H9 (cell line): ENCODE data around the gene COX6B1. TPM values are rescaled to one million over a fixed set of nuclear protein-coding genes. Genes with fewer than 3 reads are reported as not detected.

Source experiments
- DNase-seq: peaks from one replicate; pipeline ENCODE4 v3.0.0-alpha.2; 2017
- H2AFZ ChIP-seq: one replicate; pipeline ENCODE4 v1.6.1; 2013; ENCODE audit warnings: mild to moderate bottlenecking, low read length, control low read depth, moderate library complexity
- H2AK5ac ChIP-seq: 2 replicates; pipeline ENCODE4 v1.6.1; 2013; ENCODE audit warnings: low read length, control low read depth, mixed read lengths; ENCODE audit not compliant: insufficient read length
- H2BK120ac ChIP-seq: one replicate; pipeline ENCODE4 v1.6.1; 2013; ENCODE audit warnings: low read depth, mild to moderate bottlenecking, low read length, control low read depth, inconsistent platforms; ENCODE audit not compliant: poor library complexity, severe bottlenecking
- H2BK12ac ChIP-seq: 2 replicates; pipeline ENCODE4 v1.6.1; 2013; ENCODE audit warnings: low read length, control low read depth, mixed read lengths, low read depth; ENCODE audit not compliant: insufficient read length
- H2BK15ac ChIP-seq: 2 replicates; pipeline ENCODE4 v1.6.1; 2013; ENCODE audit warnings: low read depth, low read length, control low read depth
- H2BK20ac ChIP-seq: one replicate; pipeline ENCODE4 v1.6.1; 2013; ENCODE audit warnings: low read depth, mild to moderate bottlenecking, low read length, control low read depth, inconsistent platforms; ENCODE audit not compliant: poor library complexity, severe bottlenecking
- H2BK5ac ChIP-seq: 2 replicates; pipeline ENCODE4 v1.6.1; 2013; ENCODE audit warnings: low read length, control low read depth, mixed read lengths; ENCODE audit not compliant: insufficient read length
- H3K14ac ChIP-seq: 2 replicates; pipeline ENCODE4 v1.6.1; 2013; ENCODE audit warnings: low read length, control low read depth; ENCODE audit not compliant: insufficient read depth
- H3K18ac ChIP-seq: 2 replicates; pipeline ENCODE4 v1.6.1; 2013; ENCODE audit warnings: low read depth, mild to moderate bottlenecking, mixed read lengths, low read length, control low read depth; ENCODE audit not compliant: insufficient read length
- H3K23ac ChIP-seq: 2 replicates; pipeline ENCODE4 v1.6.1; 2013; ENCODE audit warnings: low read length, control low read depth, mixed read lengths, low read depth; ENCODE audit not compliant: insufficient read length
- H3K23me2 ChIP-seq: 2 replicates; pipeline ENCODE4 v1.6.1; 2013; ENCODE audit warnings: low read depth, mild to moderate bottlenecking, mixed read lengths, low read length, control low read depth; ENCODE audit not compliant: insufficient read length, poor library complexity, severe bottlenecking
- H3K27ac ChIP-seq: 2 replicates; pipeline ENCODE4 v1.5.1; 2013; ENCODE audit warnings: low read length, control low read depth, mixed read lengths, low read depth; ENCODE audit not compliant: insufficient read length
- H3K27me3 ChIP-seq: 2 replicates; pipeline ENCODE4 v1.6.1; 2013; ENCODE audit warnings: low read length, control low read depth, inconsistent platforms; ENCODE audit not compliant: insufficient read depth
- H3K4ac ChIP-seq: 2 replicates; pipeline ENCODE4 v1.6.1; 2013; ENCODE audit warnings: low read depth, mild to moderate bottlenecking, control low read depth, inconsistent platforms, low read length, moderate library complexity
- H3K4me1 ChIP-seq: 2 replicates; pipeline ENCODE4 v1.6.1; 2013; ENCODE audit warnings: low read length, control low read depth, inconsistent platforms; ENCODE audit not compliant: insufficient read depth
- H3K4me2 ChIP-seq: 2 replicates; pipeline ENCODE4 v1.6.1; 2013; ENCODE audit warnings: low read length, control low read depth, mixed read lengths; ENCODE audit not compliant: insufficient read length, insufficient read depth
- H3K56ac ChIP-seq: 2 replicates; pipeline ENCODE4 v1.6.1; 2013; ENCODE audit warnings: low read depth, mild to moderate bottlenecking, mixed read lengths, low read length, control low read depth; ENCODE audit not compliant: insufficient read length
- H3K79me1 ChIP-seq: 2 replicates; pipeline ENCODE4 v1.6.1; 2013; ENCODE audit warnings: low read depth, mild to moderate bottlenecking, moderate library complexity, low read length, control low read depth, inconsistent platforms; ENCODE audit not compliant: insufficient read depth, poor library complexity, severe bottlenecking
- H3K79me2 ChIP-seq: 2 replicates; pipeline ENCODE4 v1.6.1; 2013; ENCODE audit warnings: low read length, control low read depth, inconsistent platforms; ENCODE audit not compliant: insufficient read depth
- H3K9ac ChIP-seq: 2 replicates; pipeline ENCODE4 v1.6.1; 2013; ENCODE audit warnings: low read length, control low read depth, mixed read lengths; ENCODE audit not compliant: insufficient read length; ENCODE audit errors: extremely low read depth
- H3K9me3 ChIP-seq: one replicate; pipeline ENCODE4 v1.6.1; 2013; ENCODE audit warnings: low read depth, low read length, inconsistent platforms; ENCODE audit not compliant: control insufficient read depth
- H3T11ph ChIP-seq: one replicate; pipeline ENCODE4 v1.6.1; 2013; ENCODE audit warnings: mild to moderate bottlenecking, low read length, control low read depth, inconsistent platforms
- H4K20me1 ChIP-seq: one replicate; pipeline ENCODE4 v1.6.1; 2013; ENCODE audit not compliant: control insufficient read depth, insufficient read length, insufficient read depth
- H4K5ac ChIP-seq: 2 replicates; pipeline ENCODE4 v1.6.1; 2013; ENCODE audit warnings: low read depth, mild to moderate bottlenecking, mixed read lengths, low read length, control low read depth; ENCODE audit not compliant: insufficient read length
- H4K8ac ChIP-seq: replicated peaks from 2 replicates; pipeline ENCODE4 v1.6.1; 2013; ENCODE audit warnings: low read length, control low read depth, mixed read lengths, low read depth; ENCODE audit not compliant: insufficient read length
- H4K91ac ChIP-seq: 2 replicates; pipeline ENCODE4 v1.6.1; 2013; ENCODE audit warnings: low read depth, mild to moderate bottlenecking, moderate library complexity, mixed read lengths, low read length, control low read depth; ENCODE audit not compliant: insufficient read length
- H3K27ac Mint-ChIP-seq, 3 experiments: 2 replicates in 2 of 3; 3 replicates in 1 of 3; pipeline ENCODE4 v1.8.0; 2020 to 2021; ENCODE audit warnings: mixed read lengths in 3 of 3, mild to moderate bottlenecking in 1 of 3, moderate library complexity in 1 of 3
- H3K27me3 Mint-ChIP-seq: 2 replicates; pipeline ENCODE4 v1.8.0; 2021; ENCODE audit warnings: low read depth, mild to moderate bottlenecking, moderate library complexity, mixed read lengths
- H3K36me3 Mint-ChIP-seq, 3 experiments: 2 replicates in 2 of 3; 3 replicates in 1 of 3; pipeline ENCODE4 v1.8.0; 2020 to 2021; ENCODE audit warnings: low read depth in 3 of 3, mixed read lengths in 3 of 3; ENCODE audit not compliant: insufficient read depth in 1 of 3
- H3K4me1 Mint-ChIP-seq, 2 experiments: 2 replicates each; pipeline ENCODE4 v1.8.0; 2020; ENCODE audit warnings: mixed read lengths in 2 of 2
- H3K4me3 Mint-ChIP-seq, 2 experiments: 2 replicates in 1 of 2; 3 replicates in 1 of 2; pipeline ENCODE4 v1.8.0; 2020 to 2021; ENCODE audit warnings: mild to moderate bottlenecking in 2 of 2, mixed read lengths in 2 of 2, moderate library complexity in 1 of 2
- H3K9me3 Mint-ChIP-seq, 2 experiments: 2 replicates in 1 of 2; 3 replicates in 1 of 2; pipeline ENCODE4 v1.8.0; 2020; ENCODE audit warnings: mild to moderate bottlenecking in 2 of 2, mixed read lengths in 2 of 2, moderate library complexity in 1 of 2
- CTCF ChIP-seq: fragments of 200-600 bp; sonication (generic); conservative IDR thresholded peaks from 3 replicates; pipeline ENCODE4 v1.8.0; 2021; ENCODE audit warnings: antibody characterized with exemption, mild to moderate bottlenecking
- WGBS: extraction: QIAGEN DNeasy Blood & Tissue Kit; methylation state at CpG from one replicate; pipeline ENCODE4 v1.1.7; 2013; ENCODE audit warnings: missing lambda C conversion rate, low lambda C conversion rate, mixed read lengths; ENCODE audit not compliant: insufficient read length; ENCODE audit errors: extremely low coverage; 5-methylcytosine and 5-hydroxymethylcytosine counted together
- total RNA-seq: library from RNA; stranded (reverse); gene quantifications from 2 replicates; pipeline ENCODE4 v1.2.1, GENCODE V29; 2021

Gene COX6B1
- total RNA-seq, 1 experiment from 2014 or later = 432 TPM

- Histone ChIP-seq H3K18ac (no peak overlapping the region), H4K5ac (no peak overlapping the region), H2BK15ac (no peak overlapping the region), H3K9ac (no peak overlapping the region), H3K4me1 (no peaks in the 10 kb centered on the region), H4K91ac (no peak overlapping the region), H3T11ph (no peak overlapping the region), H3K9me3 (no peaks in the 10 kb centered on the region), H3K23ac (no peak overlapping the region), H2BK12ac (no peak overlapping the region), H2AFZ (no peak overlapping the region), H4K8ac (no peak overlapping the region), H2BK5ac (no peak overlapping the region), H2BK120ac (no peak overlapping the region), H3K23me2 (no peaks in the 10 kb centered on the region), H3K27ac (no peak overlapping the region), H3K79me1 (no peaks in the 10 kb centered on the region), H3K79me2 (no peaks in the 10 kb centered on the region), H3K4ac (no peak overlapping the region), H3K27me3 (no peaks in the 10 kb centered on the region), H4K20me1 (no peaks in the 10 kb centered on the region), H2AK5ac (no peak overlapping the region), H3K4me2 (no peak overlapping the region), H2BK20ac (no peak overlapping the region), H3K14ac (no peak overlapping the region), H3K56ac (no peak overlapping the region)
- Mint-ChIP-seq H3K27ac (no peak overlapping the region), H3K36me3 (peaks cover 11 to 47% (median 36%) of the 10 kb centered on the region in 3 experiments; a peak in 6 of 7 replicates), H3K27me3 (no peaks in the 10 kb centered on the region; the same call in 1 of the 2 replicates), H3K4me1 (no peaks in the 10 kb centered on the region), H3K9me3 (no peaks in the 10 kb centered on the region), H3K4me3 (no peak overlapping the region)
- no CpG with 5 or more reads among the region's 17 CpGs for WGBS
- no peak for TF ChIP-seq CTCF
- no peak for DNase-seq
Observed at GRCh38 chr19:35620001-35620400, 28.1 kb upstream of the COX6B1 start.
